ENCODE results near the gene KIFBP. TPM values are rescaled to one million over a fixed set of nuclear protein-coding genes. Genes with fewer than 3 reads are reported as not detected.
A peak's percentile ranks its signal among the peaks of the same experiment; 100 is the strongest.
"Not testable (repeated sequence)": the region's sequence is repeated elsewhere in the genome, so short reads cannot be mapped to it uniquely, and the experiment has no call there.

Gene KIFBP
- 10 to 100 TPM; 33.7 to 65.4 (median 48.8) TPM for total RNA-seq

DNA sequence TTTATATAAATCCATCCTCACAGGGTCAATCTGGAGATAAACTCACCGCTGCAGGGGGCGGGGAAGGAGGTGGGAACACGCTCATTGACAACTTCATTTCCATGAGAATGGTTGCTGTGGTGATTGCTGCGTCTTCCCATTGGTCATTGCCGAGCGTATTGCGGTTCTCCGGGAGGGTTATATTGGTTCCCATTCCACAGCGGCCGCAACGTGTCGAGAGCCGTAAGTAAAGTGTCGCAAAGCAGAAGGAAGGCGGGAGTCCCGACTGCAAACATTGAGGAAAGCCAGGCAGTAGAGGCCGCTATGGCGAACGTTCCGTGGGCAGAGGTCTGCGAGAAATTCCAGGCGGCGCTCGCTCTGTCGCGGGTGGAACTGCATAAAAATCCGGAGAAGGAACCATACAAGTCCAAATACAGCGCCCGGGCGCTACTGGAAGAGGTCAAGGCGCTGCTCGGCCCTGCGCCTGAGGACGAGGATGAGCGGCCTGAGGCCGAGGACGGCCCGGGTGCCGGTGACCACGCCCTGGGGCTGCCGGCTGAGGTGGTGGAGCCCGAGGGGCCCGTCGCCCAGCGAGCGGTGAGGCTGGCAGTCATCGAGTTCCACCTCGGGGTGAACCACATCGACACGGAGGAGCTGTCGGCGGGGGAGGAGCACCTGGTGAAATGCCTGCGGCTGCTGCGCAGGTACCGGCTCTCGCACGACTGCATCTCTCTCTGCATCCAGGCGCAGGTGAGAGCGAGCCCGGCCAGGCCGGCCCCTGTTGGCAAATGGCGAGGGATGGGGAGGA is at the start of gene KIFBP:
KIFBP (plus strand) TSS at position 274 of the 787 bp plus-strand sequence; CDS start at position 304, 30 bp downstream.
- peak within 1 kb of the TSS; percentile 75 to 94 (median 90) for H3K27ac ChIP-seq
- H3K9me3 ChIP-seq = no peaks in the 10 kb centered on the region
- H3K4me3 ChIP-seq = peak within 1 kb of the TSS; percentile 75 to 96
- peaks cover 0 to 18% of the 10 kb centered on the region in 2 donors for H3K36me3 ChIP-seq
- WGBS, 2 donors (ENCODE audit: low coverage in 1 of 2) = 0% methylated on average over 14 of the region's 62 CpGs
- no peaks in the 10 kb centered on the region for H3K27me3 ChIP-seq
- H3K4me1 ChIP-seq = peaks cover 10 to 50% (median 29%) of the 10 kb centered on the region in 3 donors
- peak; percentile 97 for ATAC-seq
- TF ChIP-seq POLR2A (IDR thresholded peaks at IDR 0.05) (peak; percentile 69 to 77), EP300 (IDR thresholded peaks at IDR 0.05) (no peak), POLR2AphosphoS5 (IDR thresholded peaks at IDR 0.05) (peak; percentile 96)
- TF ChIP-seq, protein P1, sequence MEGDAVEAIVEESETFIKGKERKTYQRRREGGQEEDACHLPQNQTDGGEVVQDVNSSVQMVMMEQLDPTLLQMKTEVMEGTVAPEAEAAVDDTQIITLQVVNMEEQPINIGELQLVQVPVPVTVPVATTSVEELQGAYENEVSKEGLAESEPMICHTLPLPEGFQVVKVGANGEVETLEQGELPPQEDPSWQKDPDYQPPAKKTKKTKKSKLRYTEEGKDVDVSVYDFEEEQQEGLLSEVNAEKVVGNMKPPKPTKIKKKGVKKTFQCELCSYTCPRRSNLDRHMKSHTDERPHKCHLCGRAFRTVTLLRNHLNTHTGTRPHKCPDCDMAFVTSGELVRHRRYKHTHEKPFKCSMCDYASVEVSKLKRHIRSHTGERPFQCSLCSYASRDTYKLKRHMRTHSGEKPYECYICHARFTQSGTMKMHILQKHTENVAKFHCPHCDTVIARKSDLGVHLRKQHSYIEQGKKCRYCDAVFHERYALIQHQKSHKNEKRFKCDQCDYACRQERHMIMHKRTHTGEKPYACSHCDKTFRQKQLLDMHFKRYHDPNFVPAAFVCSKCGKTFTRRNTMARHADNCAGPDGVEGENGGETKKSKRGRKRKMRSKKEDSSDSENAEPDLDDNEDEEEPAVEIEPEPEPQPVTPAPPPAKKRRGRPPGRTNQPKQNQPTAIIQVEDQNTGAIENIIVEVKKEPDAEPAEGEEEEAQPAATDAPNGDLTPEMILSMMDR (IDR thresholded peaks at IDR 0.05) = peak in 3 of 4 experiments; percentile 31 to 58 (median 50)

GRCh38 chr10:68938884-68939283 is 49.7 kb upstream of the KIFBP start:
- H3K27me3 ChIP-seq = no peaks in the 10 kb centered on the region
- TF ChIP-seq POLR2AphosphoS5 (IDR thresholded peaks at IDR 0.05) (no peak), EP300 (IDR thresholded peaks at IDR 0.05) (no peak), POLR2A (IDR thresholded peaks at IDR 0.05) (no peak)
- TF ChIP-seq, protein P1 (IDR thresholded peaks at IDR 0.05) = no peak
- no peak for ATAC-seq
- H3K4me1 ChIP-seq = no peaks in the 10 kb centered on the region
- no peak overlapping the region for H3K27ac ChIP-seq
- no peaks in the 10 kb centered on the region for H3K9me3 ChIP-seq
- 80 to 89% methylated on average over 2 of the region's 2 CpGs for WGBS, 2 donors (ENCODE audit: low coverage in 1 of 2)
- peaks cover 0 to 99% of the 10 kb centered on the region in 2 donors for H3K36me3 ChIP-seq
- H3K4me3 ChIP-seq = no peak overlapping the region

DNA sequence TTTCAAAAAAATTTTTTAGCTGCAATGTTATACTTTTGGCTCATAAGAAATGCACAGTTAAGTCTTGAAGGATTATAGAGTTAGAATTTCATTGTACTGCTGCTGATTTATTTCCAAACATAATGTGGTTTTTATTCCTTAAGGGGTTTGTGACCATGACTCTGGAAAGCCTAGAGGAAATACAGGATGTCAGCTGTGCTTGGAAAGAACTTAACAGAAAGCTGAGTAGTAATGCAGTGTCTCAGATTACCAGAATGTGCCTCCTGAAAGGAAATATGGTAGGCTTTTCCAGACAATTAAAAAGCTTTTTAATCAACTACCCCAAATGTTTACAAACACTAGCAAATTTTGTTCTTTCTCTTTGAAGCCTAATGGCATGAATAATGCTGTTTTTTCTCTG is 47.7 kb upstream of the KIFBP start:
- H3K9me3 ChIP-seq, H3K27me3 ChIP-seq, H3K4me1 ChIP-seq, ATAC-seq, H3K4me3 ChIP-seq, H3K27ac ChIP-seq: not testable (repeated sequence)
- peaks cover 3 to 98% of the 10 kb centered on the region in 2 donors for H3K36me3 ChIP-seq

GRCh38 chr10:68950598-68950997 is 38.0 kb upstream of the KIFBP start:
- H3K27ac ChIP-seq = no peak overlapping the region
- H3K27me3 ChIP-seq = no peaks in the 10 kb centered on the region
- ATAC-seq = no peak
- peaks cover 0 to 8% (median 2%) of the 10 kb centered on the region in 3 donors for H3K4me1 ChIP-seq
- no peak overlapping the region for H3K4me3 ChIP-seq
- peaks cover 11 to 61% of the 10 kb centered on the region in 2 donors for H3K36me3 ChIP-seq
- no peaks in the 10 kb centered on the region for H3K9me3 ChIP-seq
- TF ChIP-seq POLR2AphosphoS5 (IDR thresholded peaks at IDR 0.05) = no peak
- WGBS, 2 donors (ENCODE audit: low coverage in 1 of 2) = 91 to 93% methylated on average over 3 of the region's 3 CpGs

DNA sequence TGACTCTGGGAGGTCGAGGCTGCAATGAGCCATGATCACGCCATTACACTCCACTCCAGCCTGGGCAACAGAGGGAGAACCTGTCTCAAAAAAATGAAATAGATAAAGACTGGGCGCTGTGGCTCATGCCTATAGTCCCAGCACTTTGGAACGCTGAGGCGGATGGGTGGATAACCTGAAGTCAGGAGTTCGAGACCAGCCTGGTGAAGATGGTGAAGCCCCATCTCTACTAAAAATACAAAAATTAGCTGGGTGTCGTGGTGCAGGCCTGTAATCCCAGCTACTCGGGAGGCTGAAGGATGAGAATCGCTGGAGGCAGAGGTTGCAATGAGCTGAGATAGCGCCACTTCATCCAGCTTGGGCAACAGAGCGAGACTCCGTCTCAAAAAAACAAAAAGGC is 33.7 kb upstream of the KIFBP start:
- peaks cover 0 to 31% of the 10 kb centered on the region in 2 donors for H3K36me3 ChIP-seq
- peaks cover 2 to 35% (median 8%) of the 10 kb centered on the region in 3 donors for H3K4me1 ChIP-seq
- H3K9me3 ChIP-seq = no peaks in the 10 kb centered on the region
- no peak for ATAC-seq
- peak overlapping the region in 1 of 2 donors; percentile 97 for H3K4me3 ChIP-seq
- 89 to 90% methylated on average over 7 to 12 of the region's 12 CpGs for WGBS, 2 donors (ENCODE audit: low coverage in 1 of 2)
- no peaks in the 10 kb centered on the region for H3K27me3 ChIP-seq
- peak overlapping the region in 1 of 4 donors; percentile 95 for H3K27ac ChIP-seq
- TF ChIP-seq EP300 (IDR thresholded peaks at IDR 0.05) (no peak), POLR2A (IDR thresholded peaks at IDR 0.05) (no peak), POLR2AphosphoS5 (IDR thresholded peaks at IDR 0.05) (no peak)
- TF ChIP-seq, protein P1 (IDR thresholded peaks at IDR 0.05) = no peak

GRCh38 chr10:68955355-68955831 is 33.2 kb upstream of the KIFBP start:
- peak overlapping the region; percentile 69 to 95 (median 92) for H3K27ac ChIP-seq
- peaks cover 2 to 35% (median 8%) of the 10 kb centered on the region in 3 donors for H3K4me1 ChIP-seq
- H3K4me3 ChIP-seq = peak overlapping the region; percentile 79 to 97
- ATAC-seq = no peak
- peaks cover 0 to 31% of the 10 kb centered on the region in 2 donors for H3K36me3 ChIP-seq
- H3K9me3 ChIP-seq = no peaks in the 10 kb centered on the region
- H3K27me3 ChIP-seq = no peaks in the 10 kb centered on the region
- no peak for TF ChIP-seq POLR2A (IDR thresholded peaks at IDR 0.05)
- TF ChIP-seq, protein P1 (IDR thresholded peaks at IDR 0.05) = no peak
- TF ChIP-seq POLR2AphosphoS5 (IDR thresholded peaks at IDR 0.05) = no peak
- no peak for TF ChIP-seq EP300 (IDR thresholded peaks at IDR 0.05)
- WGBS, 2 donors (ENCODE audit: low coverage in 1 of 2) = 4 to 22% methylated on average over 8 to 16 of the region's 16 CpGs
